Ascending aorta (tissue), 2 donors: ENCODE results near the gene NDEL1. TPM values are rescaled to one million over a fixed set of nuclear protein-coding genes. Genes with fewer than 3 reads are reported as not detected.
A peak's percentile ranks its signal among the peaks of the same experiment; 100 is the strongest.

Experiments
- DNase-seq, 2 donors: peaks; one replicate each; pipeline ENCODE4 v3.0.0-alpha.2; 2019; ENCODE audit warnings: low spot score in 2 of 2
- H3K27ac ChIP-seq, 2 donors: fragments of 200-600 bp; sonication (generic); one replicate each; pipeline ENCODE4 v1.5.1; 2016 to 2017; ENCODE audit warnings: mild to moderate bottlenecking in 1 of 2
- H3K27me3 ChIP-seq: fragments of 200-600 bp; sonication (generic); one replicate; pipeline ENCODE4 v1.5.1; 2017
- H3K36me3 ChIP-seq, 2 donors: fragments of 200-600 bp; sonication (generic); one replicate each; pipeline ENCODE4 v1.5.1; 2016
- H3K4me1 ChIP-seq, 2 donors: fragments of 200-600 bp; sonication (generic); one replicate each; pipeline ENCODE4 v1.5.1; 2016 to 2017; ENCODE audit warnings: mild to moderate bottlenecking in 1 of 2
- H3K4me3 ChIP-seq, 2 donors: fragments of 200-600 bp; sonication (generic); one replicate each; pipeline ENCODE4 v1.5.1; 2016 to 2017; ENCODE audit warnings: mild to moderate bottlenecking in 1 of 2
- H3K9me3 ChIP-seq, 2 donors: fragments of 200-600 bp; sonication (generic); one replicate each; pipeline ENCODE4 v1.5.1; 2016
- CTCF ChIP-seq, 3 experiments: fragments of 200-600 bp in 2 of 3; fragments of 450-650 bp in 1 of 3; sonication (generic) in 2 of 3; IDR thresholded peaks; one replicate each; pipeline ENCODE4 v1.5.1; 2016 to 2019; ENCODE audit warnings: antibody characterized with exemption in 3 of 3, mild to moderate bottlenecking in 1 of 3, moderate library complexity in 1 of 3
- intact Hi-C: fragments of 100-400 bp; cut with DNase I; formaldehyde crosslinking; loops from one replicate; pipeline ENCODE4 v1.15.1; 2023
- total RNA-seq: library from RNA; depleted of rRNA; stranded (reverse); fragments of >200 nt; gene quantifications from one replicate; pipeline ENCODE4 v1.1.0, GENCODE V29; 2016

The NDEL1 gene
- total RNA-seq, 1 donor from 2014 or later, result 103 TPM

GRCh38 chr17:8479431-8479947 is 43.8 kb downstream of the NDEL1 start:
- DNase-seq, result peak in 1 of 2 donors; percentile 77

DNA sequence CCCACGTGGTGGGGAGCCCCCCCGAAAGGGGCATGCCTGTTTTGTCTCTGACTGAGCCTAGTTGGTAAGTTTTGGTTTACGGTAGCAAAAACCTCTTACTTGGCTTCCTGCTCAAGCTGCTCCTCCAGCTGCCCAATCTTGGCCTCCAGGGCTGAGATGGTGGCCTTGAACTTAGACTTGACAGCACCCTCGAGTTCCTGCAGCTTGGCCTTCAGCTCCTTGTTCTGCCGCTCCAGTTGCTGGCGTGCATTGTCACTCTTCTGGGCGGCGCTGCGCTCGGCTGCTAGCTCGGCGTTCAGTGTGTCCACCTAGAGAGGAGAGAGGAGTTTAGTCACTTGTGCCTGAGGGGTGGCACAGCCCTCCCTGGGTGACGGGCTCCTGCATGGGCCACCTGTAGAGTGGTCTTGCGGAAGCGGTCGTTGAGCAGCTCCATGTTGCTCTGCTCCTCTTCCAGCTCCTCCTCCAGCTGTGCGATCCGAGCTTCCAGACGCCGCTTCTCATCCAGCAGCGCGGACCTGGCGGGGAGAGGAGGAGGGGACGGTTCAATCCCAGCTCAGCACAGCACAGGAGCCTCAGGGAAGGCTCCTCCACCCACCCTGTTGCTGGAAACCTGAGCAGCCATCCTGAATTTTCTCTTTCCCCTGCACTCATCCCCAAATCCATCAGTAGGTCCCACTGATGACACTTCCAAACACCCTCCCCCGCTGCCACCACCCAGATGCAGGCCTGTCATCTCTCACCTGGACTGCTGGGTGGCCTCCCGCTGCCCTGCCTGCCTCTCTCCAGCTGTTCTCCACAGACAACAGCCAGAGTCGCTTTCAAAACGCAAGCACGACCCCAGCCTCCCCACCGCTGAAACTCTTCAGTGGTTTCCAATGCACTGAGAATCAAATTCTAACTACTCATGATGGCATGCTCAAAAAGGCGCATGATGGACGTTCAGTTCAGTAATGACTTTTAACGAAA is 44.6 kb downstream of the NDEL1 start:
- intact Hi-C loops, result no loop called here
- Histone ChIP-seq H3K9me3 (peaks cover 0 to 3% of the 10 kb centered on the region in 2 donors), H3K27ac (peak overlapping the region; percentile 54 to 61), H3K4me3 (no peak overlapping the region), H3K4me1 (peaks cover 6 to 22% of the 10 kb centered on the region in 2 donors), H3K27me3 (no peaks in the 10 kb centered on the region), H3K36me3 (peaks cover 100% of the 10 kb centered on the region in 2 donors)
- TF ChIP-seq CTCF (IDR thresholded peaks at IDR 0.05), result no peak
- peak in 1 of 2 donors; percentile 62 for DNase-seq

More at GRCh38 chr17:8479431-8479947, 43.8 kb downstream of the NDEL1 start:
- peak overlapping the region; percentile 54 to 61 for H3K27ac ChIP-seq
- H3K27me3 ChIP-seq, result no peaks in the 10 kb centered on the region
- TF ChIP-seq CTCF (IDR thresholded peaks at IDR 0.05), result no peak
- peaks cover 100% of the 10 kb centered on the region in 2 donors for H3K36me3 ChIP-seq
- no peak overlapping the region for H3K4me3 ChIP-seq
- no peaks in the 10 kb centered on the region for H3K9me3 ChIP-seq
- peaks cover 6 to 22% of the 10 kb centered on the region in 2 donors for H3K4me1 ChIP-seq
- intact Hi-C loops, result loop anchor here (5.0 kb wide), 1 partner anchor 68 kb away; no protein-coding TSS in a partner anchor

GRCh38 chr17:8481089-8481488 is 45.4 kb downstream of the NDEL1 start:
- intact Hi-C loops, result no loop called here
- H3K27me3 ChIP-seq, result no peaks in the 10 kb centered on the region
- H3K4me1 ChIP-seq, result peaks cover 6 to 22% of the 10 kb centered on the region in 2 donors
- H3K36me3 ChIP-seq, result peaks cover 100% of the 10 kb centered on the region in 2 donors
- DNase-seq, result peak in 1 of 2 donors; percentile 48
- H3K27ac ChIP-seq, result peak overlapping the region; percentile 17 to 61
- H3K4me3 ChIP-seq, result no peak overlapping the region
- TF ChIP-seq CTCF (IDR thresholded peaks at IDR 0.05), result no peak
- peaks cover 0 to 3% of the 10 kb centered on the region in 2 donors for H3K9me3 ChIP-seq

DNA sequence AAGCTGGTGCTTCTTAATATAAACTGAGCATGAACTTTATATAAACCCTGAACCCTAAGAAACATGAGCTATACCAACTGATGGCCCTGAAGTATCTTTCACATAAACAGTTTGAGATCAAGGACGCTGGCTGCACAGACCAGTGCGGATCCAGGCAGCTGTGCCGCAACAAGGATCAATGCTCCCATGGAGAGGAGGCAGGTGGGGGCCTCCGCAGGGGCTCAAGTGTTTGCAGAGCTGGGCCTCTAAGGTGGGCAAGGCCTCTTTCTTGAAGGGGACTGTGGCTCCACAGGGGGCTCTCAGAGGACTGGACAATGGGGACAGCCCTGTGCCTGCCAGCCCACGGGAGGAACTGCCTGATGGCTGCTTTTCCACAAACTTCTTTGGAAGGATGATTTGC is 46.0 kb downstream of the NDEL1 start:
- H3K4me1 ChIP-seq, result peaks cover 6 to 22% of the 10 kb centered on the region in 2 donors
- H3K27ac ChIP-seq, result peak overlapping the region; percentile 60 to 61
- no peak overlapping the region for H3K4me3 ChIP-seq
- peaks cover 0 to 3% of the 10 kb centered on the region in 2 donors for H3K9me3 ChIP-seq
- TF ChIP-seq CTCF (IDR thresholded peaks at IDR 0.05), result no peak
- DNase-seq, result peak in 1 of 2 donors; percentile 57
- no peaks in the 10 kb centered on the region for H3K27me3 ChIP-seq
- intact Hi-C loops, result no loop called here
- peaks cover 98 to 99% of the 10 kb centered on the region in 2 donors for H3K36me3 ChIP-seq

DNA sequence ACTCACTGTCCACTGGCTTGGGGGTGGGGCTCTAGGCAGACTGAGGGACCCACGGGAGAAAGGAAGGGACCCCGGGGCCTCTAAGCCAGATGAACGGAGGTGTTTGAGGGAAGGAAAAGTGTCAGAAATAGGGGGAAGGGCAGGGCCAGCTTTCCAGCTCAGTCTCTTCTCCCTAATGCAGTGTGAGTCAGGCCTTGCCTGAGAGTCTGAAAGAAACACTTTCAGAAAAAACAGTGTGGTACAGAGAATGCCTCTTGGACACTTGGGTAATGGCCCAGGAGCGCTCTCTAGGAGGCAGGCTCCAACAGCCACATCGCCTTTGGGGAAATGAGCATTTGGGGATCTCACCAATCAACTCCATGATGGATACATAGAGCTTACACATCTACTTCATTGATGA is 46.9 kb downstream of the NDEL1 start:
- no peak for TF ChIP-seq CTCF (IDR thresholded peaks at IDR 0.05)
- peaks cover 0 to 3% of the 10 kb centered on the region in 2 donors for H3K9me3 ChIP-seq
- no peaks in the 10 kb centered on the region for H3K27me3 ChIP-seq
- H3K4me3 ChIP-seq, result no peak overlapping the region
- peaks cover 98 to 99% of the 10 kb centered on the region in 2 donors for H3K36me3 ChIP-seq
- no peak for DNase-seq
- H3K4me1 ChIP-seq, result peaks cover 6 to 22% of the 10 kb centered on the region in 2 donors
- peak overlapping the region; percentile 60 to 61 for H3K27ac ChIP-seq
- intact Hi-C loops, result no loop called here
